Right lobe of liver (tissue), 4 donors: Measurements from ENCODE around the gene CEP72.

Experiments
- POLR2A ChIP-seq: fragments of 450-650 bp; IDR thresholded peaks from one replicate; pipeline ENCODE4 v1.6.1; 2017; ENCODE audit warnings: antibody characterized with exemption, mild to moderate bottlenecking
- TF ChIP-seq, protein P1 (sequence below), 4 donors: fragments of 200-600 bp in 3 of 4; fragments of 450-650 bp in 1 of 4; IDR thresholded peaks; one replicate each; pipeline versions ENCODE4 v1.5.1 to v1.8.0; 2016 to 2022; ENCODE audit warnings: antibody characterized with exemption in 4 of 4, mild to moderate bottlenecking in 2 of 4
- donor health status: DM: no; HTN: no; CAD: no.
- donor health status: DM: no; HTN: no; CAD: no.
- donor health status: DM: no; HTN: yes; CAD: no.

DNA sequence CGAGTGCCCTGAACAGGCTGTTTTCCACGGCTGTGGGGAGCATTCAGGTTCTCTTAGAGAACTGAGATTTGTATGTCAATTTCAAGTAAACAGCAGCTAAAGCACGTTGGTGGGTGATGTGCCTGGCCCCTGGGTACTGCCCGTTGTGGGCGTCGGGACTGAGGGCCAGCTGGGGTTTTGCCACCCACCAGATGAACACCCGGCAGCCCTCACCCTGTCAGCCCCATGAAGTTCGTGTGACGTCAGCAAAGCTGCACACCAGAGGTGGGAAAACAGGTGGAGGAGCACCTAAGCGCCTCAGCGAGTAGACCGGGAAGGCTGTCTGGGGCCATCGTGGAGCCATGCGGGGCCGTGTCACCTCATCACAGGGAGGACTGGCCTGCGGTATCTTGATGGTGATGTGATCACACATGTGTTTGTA is 9.2 kb downstream of the CEP72 start:
- TF ChIP-seq, protein P1, sequence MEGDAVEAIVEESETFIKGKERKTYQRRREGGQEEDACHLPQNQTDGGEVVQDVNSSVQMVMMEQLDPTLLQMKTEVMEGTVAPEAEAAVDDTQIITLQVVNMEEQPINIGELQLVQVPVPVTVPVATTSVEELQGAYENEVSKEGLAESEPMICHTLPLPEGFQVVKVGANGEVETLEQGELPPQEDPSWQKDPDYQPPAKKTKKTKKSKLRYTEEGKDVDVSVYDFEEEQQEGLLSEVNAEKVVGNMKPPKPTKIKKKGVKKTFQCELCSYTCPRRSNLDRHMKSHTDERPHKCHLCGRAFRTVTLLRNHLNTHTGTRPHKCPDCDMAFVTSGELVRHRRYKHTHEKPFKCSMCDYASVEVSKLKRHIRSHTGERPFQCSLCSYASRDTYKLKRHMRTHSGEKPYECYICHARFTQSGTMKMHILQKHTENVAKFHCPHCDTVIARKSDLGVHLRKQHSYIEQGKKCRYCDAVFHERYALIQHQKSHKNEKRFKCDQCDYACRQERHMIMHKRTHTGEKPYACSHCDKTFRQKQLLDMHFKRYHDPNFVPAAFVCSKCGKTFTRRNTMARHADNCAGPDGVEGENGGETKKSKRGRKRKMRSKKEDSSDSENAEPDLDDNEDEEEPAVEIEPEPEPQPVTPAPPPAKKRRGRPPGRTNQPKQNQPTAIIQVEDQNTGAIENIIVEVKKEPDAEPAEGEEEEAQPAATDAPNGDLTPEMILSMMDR (IDR thresholded peaks at IDR 0.05) = no peak
- TF ChIP-seq POLR2A = no peak
